DOHH2 (cell line): Measurements from ENCODE around the gene MED28.

ENCODE experiments used
- H3F3A ChIP-seq: fragments of 200-600 bp; sonication (generic), shearing (Covaris generic); 2 replicates; pipeline ENCODE4 v1.6.0; 2016; ENCODE audit warnings: antibody characterized with exemption, mild to moderate bottlenecking; ENCODE audit not compliant: control insufficient read depth, insufficient read depth
- H3K27ac ChIP-seq: fragments of 200-600 bp; sonication (generic); 2 replicates; pipeline ENCODE4 v1.5.1; 2014; ENCODE audit warnings: low read depth, mild to moderate bottlenecking, low read length, moderate library complexity
- H3K27me3 ChIP-seq: fragments of 200-600 bp; sonication (generic); 2 replicates; pipeline ENCODE4 v1.6.1; 2014; ENCODE audit warnings: mild to moderate bottlenecking, low read length, mixed read lengths; ENCODE audit not compliant: control insufficient read depth
- H3K36me3 ChIP-seq: fragments of 200-600 bp; sonication (generic); 2 replicates; pipeline ENCODE4 v1.6.1; 2014; ENCODE audit warnings: mild to moderate bottlenecking, low read length, moderate library complexity, mixed read lengths; ENCODE audit not compliant: control insufficient read depth
- H3K4me1 ChIP-seq: fragments of 200-600 bp; sonication (generic); 2 replicates; pipeline ENCODE4 v1.6.1; 2014; ENCODE audit warnings: mild to moderate bottlenecking, low read length, mixed read lengths; ENCODE audit not compliant: control insufficient read depth
- H3K4me2 ChIP-seq: fragments of 200-600 bp; sonication (generic); 2 replicates; pipeline ENCODE4 v1.6.0; 2014; ENCODE audit warnings: mild to moderate bottlenecking, low read length, moderate library complexity
- H3K4me3 ChIP-seq: fragments of 200-600 bp; sonication (generic); 2 replicates; pipeline ENCODE4 v1.5.1; 2014; ENCODE audit warnings: mild to moderate bottlenecking, low read length, mixed read lengths
- H3K79me2 ChIP-seq: fragments of 200-600 bp; sonication (generic); 2 replicates; pipeline ENCODE4 v1.6.1; 2014; ENCODE audit warnings: mild to moderate bottlenecking, low read length, mixed read lengths; ENCODE audit not compliant: control insufficient read depth
- H3K9me2 ChIP-seq: fragments of 200-600 bp; sonication (generic); replicated peaks from 2 replicates; pipeline ENCODE4 v1.6.1; 2014; ENCODE audit warnings: mild to moderate bottlenecking, low read length, mixed read lengths; ENCODE audit not compliant: control insufficient read depth
- H3K9me3 ChIP-seq: fragments of 200-600 bp; sonication (generic); 2 replicates; pipeline ENCODE4 v1.6.1; 2014; ENCODE audit warnings: antibody characterized with exemption, low read length, mixed read lengths; ENCODE audit not compliant: control insufficient read depth, insufficient read depth
- H4K20me1 ChIP-seq: fragments of 200-600 bp; sonication (generic); 2 replicates; pipeline ENCODE4 v1.6.0; 2014; ENCODE audit warnings: low read depth, mild to moderate bottlenecking, antibody characterized with exemption, low read length, moderate library complexity; ENCODE audit not compliant: control insufficient read depth, insufficient read depth
- CTCF ChIP-seq: fragments of 200-600 bp; sonication (generic); IDR thresholded peaks from one replicate; pipeline ENCODE4 v1.5.1; 2014; ENCODE audit warnings: antibody characterized with exemption, mild to moderate bottlenecking, low read depth, low read length; ENCODE audit not compliant: poor library complexity, severe bottlenecking
- EZH2phosphoT487 ChIP-seq: fragments of 200-600 bp; sonication (generic); IDR thresholded peaks from 2 replicates; pipeline ENCODE4 v1.6.1; 2017; ENCODE audit warnings: borderline replicate concordance, mild to moderate bottlenecking, antibody characterized with exemption, low read length, moderate library complexity, mixed read lengths

MED28 gene

GRCh38 chr4:17613761-17614415 lies 553 bp upstream of the MED28 start:
- peaks cover 38% of the 10 kb centered on the region for H3K4me1 ChIP-seq
- H3F3A ChIP-seq = peaks cover 4% of the 10 kb centered on the region; the same call in 1 of the 2 replicates
- TF ChIP-seq EZH2phosphoT487 (no peak), CTCF (no peak)
- peak overlapping the region; percentile 50 for H3K27ac ChIP-seq
- H3K27me3 ChIP-seq = no peaks in the 10 kb centered on the region
- no peaks in the 10 kb centered on the region for H3K9me3 ChIP-seq
- H4K20me1 ChIP-seq = peaks cover 16% of the 10 kb centered on the region
- no peaks in the 10 kb centered on the region for H3K9me2 ChIP-seq
- peaks cover 32% of the 10 kb centered on the region for H3K36me3 ChIP-seq
- peak overlapping the region; percentile 89 for H3K4me3 ChIP-seq
- H3K4me2 ChIP-seq = peak overlapping the region; percentile 75
- peaks cover 51% of the 10 kb centered on the region for H3K79me2 ChIP-seq

- TF ChIP-seq CTCF = no peak
- TF ChIP-seq EZH2phosphoT487 = no peak
- peak overlapping the region; percentile 75 for H3K4me2 ChIP-seq
- H3K27me3 ChIP-seq = no peaks in the 10 kb centered on the region
- peaks cover 19% of the 10 kb centered on the region for H4K20me1 ChIP-seq
- no peaks in the 10 kb centered on the region for H3K9me2 ChIP-seq
- H3K4me1 ChIP-seq = peaks cover 42% of the 10 kb centered on the region
- peaks cover 68% of the 10 kb centered on the region for H3K79me2 ChIP-seq
- H3F3A ChIP-seq = peaks cover under 1% of the 10 kb centered on the region; the same call in 1 of the 2 replicates
- no peak overlapping the region for H3K27ac ChIP-seq
- H3K4me3 ChIP-seq = peak overlapping the region; percentile 2
- H3K36me3 ChIP-seq = peaks cover 56% of the 10 kb centered on the region
- H3K9me3 ChIP-seq = no peaks in the 10 kb centered on the region
These were observed 1.8 kb downstream of the MED28 start for GRCh38 chr4:17616283-17616682.

- Histone ChIP-seq H3K4me1 (peaks cover 32% of the 10 kb centered on the region), H4K20me1 (peaks cover 19% of the 10 kb centered on the region), H3K27me3 (no peaks in the 10 kb centered on the region), H3K4me3 (no peak overlapping the region), H3K4me2 (no peak overlapping the region), H3K9me3 (no peaks in the 10 kb centered on the region), H3K27ac (no peak overlapping the region), H3F3A (no peaks in the 10 kb centered on the region), H3K36me3 (peaks cover 81% of the 10 kb centered on the region), H3K9me2 (no peaks in the 10 kb centered on the region), H3K79me2 (peaks cover 70% of the 10 kb centered on the region)
- TF ChIP-seq CTCF = no peak
- no peak for TF ChIP-seq EZH2phosphoT487
These were observed 4.5 kb downstream of the MED28 start for GRCh38 chr4:17618926-17619325.
